B cell (primary cell): ENCODE data around the gene ACKR2. TPM values are rescaled to one million over a fixed set of nuclear protein-coding genes. Genes with fewer than 3 reads are reported as not detected.

Source experiments
- ATAC-seq: fragments of 200-7000 bp; cut with Tn5 transposase; one replicate; pipeline ENCODE4 v1.10.0; 2021; ENCODE audit warnings: low read depth, mild to moderate bottlenecking, moderate number of reproducible peaks, moderate library complexity
- CTCF ChIA-PET: fragments of 350-600 bp; sonication (Branson Sonifier 250); formaldehyde crosslinking; loops from one replicate; lab custom pipeline; 2021; ENCODE audit warnings: antibody characterized with exemption, inconsistent platforms; lab: Charles Lee
- POLR2A ChIA-PET: fragments of 350-600 bp; sonication (Branson Sonifier 250); formaldehyde crosslinking; loops from one replicate; lab custom pipeline; 2021; ENCODE audit warnings: antibody characterized with exemption; lab: Charles Lee
- DNase-seq: peaks from one replicate; pipeline ENCODE4 v3.0.0; 2013
- H2AFZ ChIP-seq: 2 replicates; pipeline ENCODE4 v1.6.1; 2012; ENCODE audit warnings: mild to moderate bottlenecking, low read depth, low read length; ENCODE audit not compliant: insufficient read depth, poor library complexity, severe bottlenecking
- H3K27ac ChIP-seq, 2 donors: 1 replicate in 1 of 2; 2 replicates in 1 of 2; pipeline ENCODE4 v1.5.1; 2012 to 2013; ENCODE audit warnings: low read length in 2 of 2, mild to moderate bottlenecking in 2 of 2, moderate library complexity in 1 of 2
- H3K27me3 ChIP-seq, 4 experiments: fragments of 200-600 bp in 1 of 4; sonication (generic) in 1 of 4; replicated peaks in 1 of 4; 1 replicate in 2 of 4; 2 replicates in 2 of 4; pipeline versions ENCODE4 v1.6.1 to v1.7.0; 2013 to 2016; ENCODE audit warnings: low read length in 3 of 4, mild to moderate bottlenecking in 2 of 4, mixed read lengths in 1 of 4, moderate library complexity in 1 of 4; ENCODE audit not compliant: insufficient read depth in 4 of 4, control insufficient read depth in 3 of 4; ENCODE audit errors: control extremely low read depth in 1 of 4
- H3K36me3 ChIP-seq, 2 experiments: replicated peaks in 1 of 2; 1 replicate in 1 of 2; 2 replicates in 1 of 2; pipeline versions ENCODE4 v1.6.1 to v1.7.1; 2013; ENCODE audit warnings: low read length in 1 of 2; ENCODE audit not compliant: insufficient read depth in 2 of 2, control insufficient read depth in 1 of 2; ENCODE audit errors: control extremely low read depth in 1 of 2, extremely low read depth in 1 of 2
- H3K4me1 ChIP-seq, 2 donors: fragments of 200-600 bp in 1 of 2; sonication (generic) in 1 of 2; 1 replicate in 1 of 2; 2 replicates in 1 of 2; pipeline versions ENCODE4 v1.5.1 to v1.6.1; 2013 to 2017; ENCODE audit warnings: low read length in 2 of 2; ENCODE audit not compliant: control insufficient read depth in 2 of 2, insufficient read depth in 2 of 2
- H3K4me2 ChIP-seq: replicated peaks from 2 replicates; pipeline ENCODE3; 2012; ENCODE audit warnings: mild to moderate bottlenecking, low read depth, low read length; ENCODE audit not compliant: poor library complexity, severe bottlenecking
- H3K4me3 ChIP-seq, 5 experiments: fragments of 200-600 bp in 1 of 5; sonication (generic) in 1 of 5; 1 replicate in 3 of 5; 2 replicates in 2 of 5; pipeline versions ENCODE4 v1.5.1 to v1.7.0; 2011 to 2016; ENCODE audit warnings: low read length in 4 of 5, mild to moderate bottlenecking in 4 of 5, low read depth in 2 of 5, control low read depth in 1 of 5, moderate library complexity in 1 of 5; ENCODE audit not compliant: insufficient read depth in 1 of 5; ENCODE audit errors: control extremely low read depth in 1 of 5, extremely low read depth in 1 of 5
- H3K79me2 ChIP-seq: fragments of 200-600 bp; sonication (generic); one replicate; pipeline ENCODE4 v1.6.0; 2016; ENCODE audit warnings: low read length; ENCODE audit not compliant: control insufficient read depth, insufficient read depth
- H3K9ac ChIP-seq: fragments of 200-600 bp; sonication (generic); 2 replicates; pipeline ENCODE4 v1.6.1; 2017; ENCODE audit warnings: mild to moderate bottlenecking, low read length, moderate library complexity
- H3K9me3 ChIP-seq, 3 donors: one replicate each; pipeline versions ENCODE4 v1.6.1 to v1.7.1; 2013; ENCODE audit warnings: low read length in 2 of 3; ENCODE audit not compliant: control insufficient read depth in 2 of 3, insufficient read depth in 1 of 3; ENCODE audit errors: control extremely low read depth in 1 of 3
- H4K20me1 ChIP-seq: 2 replicates; pipeline ENCODE4 v1.6.0; 2012; ENCODE audit warnings: mild to moderate bottlenecking, low read length; ENCODE audit not compliant: insufficient read depth, control insufficient read depth, poor library complexity, severe bottlenecking
- H3K27ac Mint-ChIP-seq: one replicate; pipeline ENCODE4 v1.8.0; 2021; ENCODE audit warnings: mixed read lengths
- H3K27me3 Mint-ChIP-seq: one replicate; pipeline ENCODE4 v1.8.0; 2021; ENCODE audit warnings: mixed read lengths
- H3K4me1 Mint-ChIP-seq: one replicate; pipeline ENCODE4 v1.8.0; 2021; ENCODE audit warnings: mixed read lengths
- H3K4me3 Mint-ChIP-seq: one replicate; pipeline ENCODE4 v1.8.0; 2021; ENCODE audit warnings: mixed read lengths
- H3K9me3 Mint-ChIP-seq: one replicate; pipeline ENCODE4 v1.8.0; 2022; ENCODE audit warnings: mixed read lengths; ENCODE audit not compliant: insufficient read depth
- EZH2 ChIP-seq: IDR thresholded peaks from 2 replicates; pipeline ENCODE4 v1.6.1; 2012; ENCODE audit warnings: borderline replicate concordance, low read depth, mild to moderate bottlenecking, moderate library complexity, low read length; ENCODE audit not compliant: insufficient read depth, poor library complexity, severe bottlenecking
- WGBS: methylation state at CpG from one replicate; pipeline ENCODE4 v1.1.5; 2013; ENCODE audit warnings: missing lambda C conversion rate; ENCODE audit not compliant: insufficient coverage; 5-methylcytosine and 5-hydroxymethylcytosine counted together
- intact Hi-C: fragments of 100-400 bp; cut with micrococcal nuclease; formaldehyde crosslinking; loops from one replicate; pipeline ENCODE4 v1.10.0; 2022
- polyA plus RNA-seq: library from polyadenylated mRNA; depleted of rRNA; stranded (reverse); fragments of >200 nt; gene quantifications from 2 replicates; pipeline ENCODE4 v1.2.3, GENCODE V29; 2012
- total RNA-seq, 2 donors: library from RNA; stranded (reverse); fragments of 120-200 nt in 1 of 2; gene quantifications; 1 replicate in 1 of 2; 2 replicates in 1 of 2; pipeline versions ENCODE4 v1.2.3 to v1.2.4, GENCODE V29; 2013 to 2022
- TF ChIP-seq, protein P1 (sequence below): fragments of 200-600 bp; IDR thresholded peaks from one replicate; pipeline ENCODE4 v1.8.0; 2022; ENCODE audit warnings: antibody characterized with exemption, mild to moderate bottlenecking

Gene ACKR2
- total and polyA plus RNA-seq, 2 donors (not counting 1 experiment from before 2014, with no cell fraction given): 0.31 to 1.7 TPM

DNA sequence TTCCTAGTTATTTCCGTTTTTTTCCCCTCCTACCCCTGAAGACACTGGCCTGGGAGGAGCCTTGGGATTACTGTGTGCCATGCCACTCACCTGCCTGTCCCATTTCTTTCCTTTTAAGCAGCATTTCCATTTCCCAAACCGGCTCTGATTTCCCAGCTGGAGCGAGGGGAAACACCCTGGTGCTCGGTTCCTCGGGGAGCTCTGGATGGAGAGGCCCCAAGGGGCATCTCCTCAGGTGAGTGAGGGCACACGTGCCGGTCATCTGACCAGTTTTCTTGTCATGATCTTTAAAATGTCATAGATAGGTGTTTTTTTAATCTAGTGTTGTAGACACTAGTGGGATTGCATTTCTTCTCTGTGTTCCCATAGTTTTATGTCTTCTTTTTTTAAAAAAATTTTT is 99.4 kb downstream of the ACKR2 start:
- Histone ChIP-seq H2AFZ (no peak overlapping the region), H3K27me3 (peaks cover 0 to 35% (median 15%) of the 10 kb centered on the region in 4 experiments), H3K4me2 (no peak overlapping the region), H3K9ac (no peak overlapping the region), H3K27ac (no peak overlapping the region), H3K36me3 (no peaks in the 10 kb centered on the region), H3K9me3 (peaks cover 0 to 23% (median 2%) of the 10 kb centered on the region in 3 donors), H3K4me1 (peaks cover 7 to 15% of the 10 kb centered on the region in 2 donors), H3K4me3 (no peak overlapping the region), H3K79me2 (no peaks in the 10 kb centered on the region), H4K20me1 (no peaks in the 10 kb centered on the region)
- TF ChIP-seq EZH2: no peak
- TF ChIP-seq, protein P1, sequence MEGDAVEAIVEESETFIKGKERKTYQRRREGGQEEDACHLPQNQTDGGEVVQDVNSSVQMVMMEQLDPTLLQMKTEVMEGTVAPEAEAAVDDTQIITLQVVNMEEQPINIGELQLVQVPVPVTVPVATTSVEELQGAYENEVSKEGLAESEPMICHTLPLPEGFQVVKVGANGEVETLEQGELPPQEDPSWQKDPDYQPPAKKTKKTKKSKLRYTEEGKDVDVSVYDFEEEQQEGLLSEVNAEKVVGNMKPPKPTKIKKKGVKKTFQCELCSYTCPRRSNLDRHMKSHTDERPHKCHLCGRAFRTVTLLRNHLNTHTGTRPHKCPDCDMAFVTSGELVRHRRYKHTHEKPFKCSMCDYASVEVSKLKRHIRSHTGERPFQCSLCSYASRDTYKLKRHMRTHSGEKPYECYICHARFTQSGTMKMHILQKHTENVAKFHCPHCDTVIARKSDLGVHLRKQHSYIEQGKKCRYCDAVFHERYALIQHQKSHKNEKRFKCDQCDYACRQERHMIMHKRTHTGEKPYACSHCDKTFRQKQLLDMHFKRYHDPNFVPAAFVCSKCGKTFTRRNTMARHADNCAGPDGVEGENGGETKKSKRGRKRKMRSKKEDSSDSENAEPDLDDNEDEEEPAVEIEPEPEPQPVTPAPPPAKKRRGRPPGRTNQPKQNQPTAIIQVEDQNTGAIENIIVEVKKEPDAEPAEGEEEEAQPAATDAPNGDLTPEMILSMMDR: no peak
- Mint-ChIP-seq H3K4me1 (peaks cover 9% of the 10 kb centered on the region), H3K9me3 (peaks cover 7% of the 10 kb centered on the region), H3K27ac (no peak overlapping the region), H3K4me3 (no peak overlapping the region), H3K27me3 (peaks cover 45% of the 10 kb centered on the region)
- ChIA-PET CTCF (no interaction called here), POLR2A (no interaction called here)
- ATAC-seq: no peak
- 80% methylated on average over 5 of the region's 7 CpGs for WGBS
- intact Hi-C loops: no loop called here
- no peak for DNase-seq

DNA sequence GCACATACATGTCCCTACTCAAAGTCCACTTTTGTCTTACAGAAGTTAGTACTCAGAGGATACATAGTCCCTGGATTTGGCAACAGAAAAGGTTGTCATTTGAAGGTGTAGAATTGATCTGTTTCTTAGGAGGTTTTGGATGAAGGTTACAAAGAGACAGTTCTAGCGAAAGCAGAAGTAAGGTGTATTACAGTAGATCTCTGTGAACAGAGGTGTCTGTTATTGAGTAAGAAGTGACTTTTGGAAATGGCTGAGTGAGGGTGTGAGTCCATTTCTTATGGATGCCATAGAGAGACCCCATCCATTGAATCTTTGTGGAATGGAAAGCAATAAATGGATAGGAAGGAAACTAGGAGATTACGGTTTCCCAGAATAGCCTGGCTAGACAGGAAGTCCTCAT is 102.3 kb downstream of the ACKR2 start:
- H3K36me3 ChIP-seq: no peaks in the 10 kb centered on the region
- H3K79me2 ChIP-seq: no peaks in the 10 kb centered on the region
- H3K4me3 ChIP-seq: no peak overlapping the region
- no peak overlapping the region for H3K27ac Mint-ChIP-seq
- no peak overlapping the region for H3K4me3 Mint-ChIP-seq
- no peak for DNase-seq
- H4K20me1 ChIP-seq: no peaks in the 10 kb centered on the region
- ChIA-PET CTCF (no interaction called here), POLR2A (no interaction called here)
- WGBS: 100% methylated on average over 1 of the region's 2 CpGs
- peaks cover 24% of the 10 kb centered on the region for H3K27me3 Mint-ChIP-seq
- no peak overlapping the region for H2AFZ ChIP-seq
- H3K27ac ChIP-seq: no peak overlapping the region
- H3K4me1 ChIP-seq: peaks cover 0 to 4% of the 10 kb centered on the region in 2 donors
- no peak overlapping the region for H3K9ac ChIP-seq
- peaks cover 24% of the 10 kb centered on the region for H3K9me3 Mint-ChIP-seq
- intact Hi-C loops: no loop called here
- ATAC-seq: no peak
- no peak for TF ChIP-seq EZH2
- TF ChIP-seq, protein P1: no peak
- H3K27me3 ChIP-seq: peaks cover 0 to 13% (median 6%) of the 10 kb centered on the region in 4 experiments
- no peak overlapping the region for H3K4me2 ChIP-seq
- H3K4me1 Mint-ChIP-seq: peaks cover 3% of the 10 kb centered on the region
- H3K9me3 ChIP-seq: peaks cover 2 to 27% (median 21%) of the 10 kb centered on the region in 3 donors
